Stomach (tissue), 9 donors: Measurements from ENCODE around the gene IL1A. TPM values are rescaled to one million over a fixed set of nuclear protein-coding genes. Genes with fewer than 3 reads are reported as not detected.

ENCODE experiments used
- DNase-seq, 2 donors: peaks; one replicate each; pipeline versions ENCODE4 v3.0.0 to v3.0.0-alpha.2; 2013 to 2019
- H3K27ac ChIP-seq, 5 donors: fragments of 200-600 bp in 4 of 5; sonication (generic) in 4 of 5; one replicate each; pipeline ENCODE4 v1.5.1; 2013 to 2019; ENCODE audit warnings: mild to moderate bottlenecking in 1 of 5, moderate library complexity in 1 of 5
- H3K27me3 ChIP-seq, 3 donors: fragments of 200-600 bp; sonication (generic); one replicate each; pipeline ENCODE4 v1.5.1; 2017 to 2019; ENCODE audit warnings: mixed run types in 1 of 3
- H3K36me3 ChIP-seq, 4 donors: fragments of 200-600 bp; sonication (generic); 1 replicate in 3 of 4; 2 replicates in 1 of 4; pipeline ENCODE4 v1.5.1; 2016 to 2019
- H3K4me1 ChIP-seq, 4 donors: fragments of 200-600 bp; sonication (generic); one replicate each; pipeline ENCODE4 v1.5.1; 2016 to 2019
- H3K4me3 ChIP-seq, 4 donors: fragments of 200-600 bp; sonication (generic) in 3 of 4; one replicate each; pipeline ENCODE4 v1.5.1; 2016 to 2019; ENCODE audit warnings: mild to moderate bottlenecking in 1 of 4
- H3K9me3 ChIP-seq, 4 donors: fragments of 200-600 bp; sonication (generic); one replicate each; pipeline ENCODE4 v1.5.1; 2016 to 2019
- CTCF ChIP-seq, 7 experiments: fragments of 450-650 bp in 4 of 7; fragments of 200-600 bp in 3 of 7; sonication (generic) in 3 of 7; IDR thresholded peaks; one replicate each; pipeline ENCODE4 v1.5.1; 2016 to 2019; ENCODE audit warnings: antibody characterized with exemption in 7 of 7, control low read depth in 2 of 7, mild to moderate bottlenecking in 1 of 7
- EP300 ChIP-seq: sonication (generic); formaldehyde crosslinking; IDR thresholded peaks from one replicate; pipeline ENCODE4 v1.6.1; 2017; ENCODE audit warnings: antibody characterized with exemption
- POLR2A ChIP-seq, 4 donors: fragments of 450-650 bp; IDR thresholded peaks; one replicate each; pipeline ENCODE4 v1.6.1; 2016; ENCODE audit warnings: antibody characterized with exemption in 4 of 4, control low read depth in 2 of 4, mild to moderate bottlenecking in 1 of 4, moderate library complexity in 1 of 4
- POLR2AphosphoS5 ChIP-seq, 3 donors: sonication (generic); formaldehyde crosslinking; IDR thresholded peaks; one replicate each; pipeline ENCODE4 v1.6.1; 2016; ENCODE audit warnings: antibody characterized with exemption in 3 of 3
- WGBS, 5 donors: extraction: QIAGEN DNeasy Blood & Tissue Kit in 3 of 5; methylation state at CpG; one replicate each; pipeline versions ENCODE4 v1.1.5 to v1.1.7; 2013 to 2018; 5-methylcytosine and 5-hydroxymethylcytosine counted together
- intact Hi-C: fragments of 100-400 bp; cut with DNase I; formaldehyde crosslinking; loops from one replicate; pipeline ENCODE4 v1.15.1; 2023; ENCODE audit warnings: low total_unique reads
- polyA plus RNA-seq, 3 donors: library from polyadenylated mRNA; stranded (reverse); fragments of 200-250 nt; gene quantifications; one replicate each; pipeline ENCODE4 v1.2.3, GENCODE V29; 2013
- total RNA-seq, 5 donors: library from RNA; depleted of rRNA; stranded (reverse); fragments of >200 nt; gene quantifications; one replicate each; pipeline versions ENCODE4 v1.1.0 to v1.2.3, GENCODE V29; 2014 to 2016
- donor health status: healthy with polysubstance abuse.
- donor health status: Bipolar disorder and iron deficiency.
- donor health status: healthy.

Gene IL1A
- total and polyA plus RNA-seq, 8 donors: 0.44 to 2.5 TPM; not detected in 6

- intact Hi-C loops: loop anchor here (5.0 kb wide), 1 partner anchor 100 kb away; no protein-coding TSS in a partner anchor
- DNase-seq: no peak
- H3K4me3 ChIP-seq: no peak overlapping the region
- 88 to 95% (median 92%) methylated on average over 18 to 19 of the region's 19 CpGs for WGBS, 5 donors
- no peaks in the 10 kb centered on the region for H3K36me3 ChIP-seq
- peaks cover 0 to 9% (median 4%) of the 10 kb centered on the region in 4 donors for H3K4me1 ChIP-seq
- no peak overlapping the region for H3K27ac ChIP-seq
- TF ChIP-seq POLR2AphosphoS5 (IDR thresholded peaks at IDR 0.05): no peak
- no peak for TF ChIP-seq POLR2A (IDR thresholded peaks at IDR 0.05)
- no peak for TF ChIP-seq EP300
- TF ChIP-seq CTCF (IDR thresholded peaks at IDR 0.05): no peak
- H3K27me3 ChIP-seq: peaks cover 0 to 4% (median 0%) of the 10 kb centered on the region in 3 donors
- H3K9me3 ChIP-seq: no peaks in the 10 kb centered on the region
These were observed 56.8 kb downstream of the IL1A start for GRCh38 chr2:112727276-112728028.

- H3K27me3 ChIP-seq: peaks cover 0 to 4% (median 0%) of the 10 kb centered on the region in 3 donors
- DNase-seq: peak; percentile 95 to 96
- H3K9me3 ChIP-seq: no peaks in the 10 kb centered on the region
- intact Hi-C loops: loop anchor here (5.0 kb wide), 1 partner anchor 99 kb away; no protein-coding TSS in a partner anchor
- no peaks in the 10 kb centered on the region for H3K36me3 ChIP-seq
- 11 to 36% (median 32%) methylated on average over 12 to 19 of the region's 19 CpGs for WGBS, 5 donors
- no peak overlapping the region for H3K4me3 ChIP-seq
- peaks cover 0 to 9% (median 4%) of the 10 kb centered on the region in 4 donors for H3K4me1 ChIP-seq
- no peak for TF ChIP-seq POLR2A (IDR thresholded peaks at IDR 0.05)
- no peak for TF ChIP-seq EP300
- TF ChIP-seq CTCF (IDR thresholded peaks at IDR 0.05): peak in 5 of 7 experiments; percentile 83 to 98 (median 94)
- TF ChIP-seq POLR2AphosphoS5 (IDR thresholded peaks at IDR 0.05): peak in 2 of 3 donors; percentile 33 to 83
- no peak overlapping the region for H3K27ac ChIP-seq
These were observed 57.7 kb downstream of the IL1A start for GRCh38 chr2:112726487-112727190.

- WGBS, 5 donors: 72 to 88% (median 87%) methylated on average over 7 to 15 of the region's 15 CpGs
- Histone ChIP-seq H3K4me3 (no peak overlapping the region), H3K27ac (no peak overlapping the region), H3K4me1 (peaks cover 0 to 9% (median 4%) of the 10 kb centered on the region in 4 donors), H3K36me3 (no peaks in the 10 kb centered on the region), H3K27me3 (peaks cover 0 to 4% (median 0%) of the 10 kb centered on the region in 3 donors), H3K9me3 (no peaks in the 10 kb centered on the region)
- TF ChIP-seq POLR2A (IDR thresholded peaks at IDR 0.05): no peak
- no peak for TF ChIP-seq CTCF (IDR thresholded peaks at IDR 0.05)
- no peak for TF ChIP-seq POLR2AphosphoS5 (IDR thresholded peaks at IDR 0.05)
- TF ChIP-seq EP300: no peak
- peak in 1 of 2 donors; percentile 62 for DNase-seq
- intact Hi-C loops: loop anchor here (5.0 kb wide), 1 partner anchor 98 kb away; no protein-coding TSS in a partner anchor
These were observed 58.5 kb downstream of the IL1A start for GRCh38 chr2:112725545-112726457.
